Epithelial cell of prostate (primary cell): ENCODE results near the gene COLEC12.
"Not testable (repeated sequence)": the region's sequence is repeated elsewhere in the genome, so short reads cannot be mapped to it uniquely, and the experiment has no call there.

Experiments used
- DNase-seq: peaks from one replicate; pipeline ENCODE4 v3.0.0-alpha.2; 2011; ENCODE audit warnings: low read depth, low spot score
- H3K27ac ChIP-seq: fragments of 450-650 bp; 2 replicates; pipeline ENCODE4 v1.5.1; 2017; ENCODE audit warnings: mild to moderate bottlenecking

Gene COLEC12

DNA sequence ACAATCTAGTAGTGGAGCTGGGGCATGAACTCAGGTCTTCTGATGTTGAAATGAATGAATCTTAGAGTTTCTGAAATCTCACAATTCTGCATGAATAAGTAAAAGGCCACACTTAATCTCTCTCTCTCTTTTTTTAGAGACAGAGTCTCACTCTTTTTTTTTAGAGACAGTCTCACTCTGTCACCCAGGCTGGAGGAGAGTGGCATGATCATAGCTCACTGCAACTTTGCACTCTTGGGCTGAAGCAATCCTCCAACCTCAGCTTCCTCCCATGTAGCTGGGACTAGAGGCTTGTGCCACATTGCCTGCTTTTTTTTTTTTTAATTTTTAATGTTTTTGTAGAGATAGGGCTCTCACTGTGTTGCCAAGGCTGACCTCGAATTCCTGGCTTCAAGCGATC lies 163.8 kb downstream of the COLEC12 start:
- no peak overlapping the region for H3K27ac ChIP-seq
- no peak for DNase-seq

DNA sequence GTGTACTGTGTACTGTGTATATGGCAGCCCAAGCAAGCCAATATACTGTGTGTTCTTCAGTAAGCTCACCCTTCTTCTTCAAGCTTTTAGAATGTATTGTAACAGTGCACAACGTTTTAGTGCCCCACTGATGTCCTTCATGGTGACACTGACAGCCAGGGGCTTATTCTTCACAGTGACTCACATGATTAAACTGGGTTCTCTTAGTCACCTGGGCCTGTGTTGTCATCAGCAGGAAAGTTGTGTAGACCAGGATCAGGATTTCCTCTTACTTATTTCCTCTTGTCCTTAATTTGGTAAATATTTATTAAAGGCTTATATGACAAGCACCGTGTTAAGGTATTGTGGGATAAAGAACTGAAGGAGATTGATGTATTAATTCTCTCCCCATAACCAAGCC lies 164.8 kb downstream of the COLEC12 start:
- no peak for DNase-seq
- H3K27ac ChIP-seq: no peak overlapping the region

DNA sequence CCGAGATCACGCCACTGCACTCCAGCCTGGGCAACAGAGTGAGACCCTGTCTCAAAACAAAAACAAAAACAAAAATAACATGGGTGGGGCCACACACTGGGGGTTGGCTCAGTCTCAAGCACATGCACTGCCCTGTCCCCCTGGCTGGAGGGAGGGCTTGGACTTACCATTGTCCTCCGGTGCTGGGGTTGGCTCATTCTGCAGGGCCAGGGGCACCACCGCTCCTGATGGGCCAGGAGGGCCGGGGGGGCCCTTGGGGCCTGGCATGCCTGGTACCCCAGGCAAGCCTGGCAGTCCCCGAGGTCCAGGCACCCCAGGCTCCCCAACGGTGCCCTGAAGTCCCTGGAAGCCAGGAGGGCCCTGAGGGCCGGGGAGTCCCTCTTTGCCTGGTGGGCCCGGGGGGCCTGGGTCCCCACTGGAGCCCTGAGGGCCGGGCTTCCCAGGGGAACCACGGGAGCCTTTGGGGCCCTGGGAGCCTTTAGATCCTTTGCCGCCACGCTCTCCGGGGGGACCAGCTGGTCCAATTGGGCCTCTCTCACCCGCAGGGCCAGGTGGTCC lies 165.8 kb downstream of the COLEC12 start:
- DNase-seq: no peak

DNA sequence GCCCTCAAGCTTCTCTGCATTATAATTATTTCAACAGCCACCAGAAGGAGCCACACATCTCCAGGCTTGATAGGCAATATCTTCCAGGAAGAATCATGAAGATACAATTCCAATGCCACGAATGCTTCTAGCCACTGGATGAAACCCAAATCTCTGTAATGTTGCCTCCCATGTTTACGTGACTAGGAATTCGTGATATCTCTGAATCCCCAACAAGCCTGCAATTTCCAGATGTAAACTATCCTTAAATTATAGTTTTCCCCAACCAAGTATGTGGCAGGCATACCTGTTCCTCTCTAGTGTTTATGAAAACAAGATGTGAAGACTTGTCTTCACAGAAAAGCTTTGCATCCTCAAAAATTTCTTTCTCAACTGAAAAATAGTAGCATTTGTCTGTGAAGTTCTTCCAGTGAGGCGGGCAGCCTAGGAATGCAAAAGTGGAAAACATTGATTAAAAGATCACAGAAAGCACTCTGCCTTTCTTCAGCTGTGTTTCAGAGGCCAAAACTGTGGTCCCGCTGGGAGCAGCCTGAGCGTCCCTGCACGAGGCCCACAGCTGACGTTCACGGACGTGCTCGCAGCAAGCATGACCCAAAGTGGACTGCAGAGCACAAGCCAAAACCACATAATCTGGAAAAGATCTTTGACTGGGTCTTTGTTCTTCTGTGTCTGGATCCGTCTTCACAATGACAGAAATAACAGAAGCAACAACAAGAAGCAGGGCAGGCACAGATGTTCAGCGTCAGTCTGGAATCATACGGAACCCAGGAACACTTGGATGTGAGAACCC lies 167.6 kb downstream of the COLEC12 start:
- no peak overlapping the region for H3K27ac ChIP-seq
- no peak for DNase-seq

More for the DNA sequence above, 165.8 kb downstream of the COLEC12 start:
- no peak overlapping the region for H3K27ac ChIP-seq

DNA sequence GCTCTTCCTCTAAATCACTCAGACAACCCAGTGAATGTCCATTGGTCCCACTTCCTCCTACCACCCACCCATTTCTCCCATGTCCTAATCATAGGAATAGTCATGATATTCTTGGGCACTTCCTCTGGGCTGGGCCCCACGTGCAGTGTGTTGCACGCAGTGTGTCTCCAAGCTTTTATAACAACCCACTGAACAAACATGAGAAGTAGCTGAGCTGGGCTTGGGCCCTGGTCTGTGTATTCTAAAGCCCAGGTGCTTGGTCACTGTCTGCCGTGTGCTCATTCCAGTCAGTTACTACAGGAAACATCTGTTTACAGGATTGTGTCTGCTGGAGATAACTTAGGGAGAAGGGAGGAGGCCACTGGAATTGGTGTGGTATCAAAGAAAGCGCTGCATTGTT lies 168.5 kb downstream of the COLEC12 start:
- no peak for DNase-seq
- H3K27ac ChIP-seq: no peak overlapping the region

DNA sequence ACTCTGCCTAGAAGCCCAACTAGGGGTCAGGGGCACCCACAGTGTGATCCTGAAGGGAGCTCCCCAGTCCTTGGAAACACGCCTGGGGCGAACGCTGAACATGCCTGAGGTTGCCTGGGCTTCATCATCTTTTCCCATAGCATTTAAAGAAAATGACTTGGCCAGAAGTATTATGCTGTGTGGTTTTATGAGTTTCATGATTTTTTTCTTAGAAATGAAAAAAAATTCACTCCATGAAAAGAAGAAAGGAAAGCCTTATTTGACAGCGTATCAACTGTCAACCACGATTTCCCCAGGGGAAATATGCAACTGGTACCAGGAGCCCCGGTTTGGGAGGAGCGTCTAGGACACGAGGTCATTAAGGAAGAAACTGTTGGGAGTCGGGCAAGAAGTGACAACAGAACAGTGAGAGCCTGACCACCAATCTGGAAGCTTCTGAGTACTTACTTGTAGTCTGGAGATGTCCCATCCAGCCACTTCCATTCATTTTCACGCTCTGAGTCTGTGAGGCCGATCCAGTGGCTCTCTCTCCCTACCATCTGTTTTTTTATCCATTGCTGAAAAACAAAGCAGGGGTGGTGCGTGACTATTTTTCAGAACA lies 169.2 kb downstream of the COLEC12 start:
- no peak for DNase-seq
- H3K27ac ChIP-seq: no peak overlapping the region

DNA sequence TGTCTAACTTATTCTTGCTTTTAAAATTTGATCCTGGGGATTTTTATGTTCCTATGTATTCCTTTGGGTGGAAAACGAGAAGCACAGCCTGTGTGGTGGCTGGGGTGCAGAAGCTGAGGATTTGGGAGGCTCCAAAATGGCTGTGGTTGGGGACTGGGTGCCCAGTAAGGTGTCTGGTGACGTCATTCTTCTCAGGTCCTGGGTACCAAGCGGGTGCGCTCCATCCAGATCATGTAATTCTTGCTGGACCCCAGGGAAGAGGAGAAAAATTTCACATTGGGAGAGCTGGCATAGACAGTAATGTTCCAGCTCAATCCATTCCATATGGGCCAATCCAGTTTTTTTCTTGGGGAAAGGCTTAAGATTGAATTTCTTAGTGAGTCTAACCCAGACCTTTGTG lies 171.6 kb downstream of the COLEC12 start:
- H3K27ac ChIP-seq: no peak overlapping the region
- DNase-seq: no peak

DNA sequence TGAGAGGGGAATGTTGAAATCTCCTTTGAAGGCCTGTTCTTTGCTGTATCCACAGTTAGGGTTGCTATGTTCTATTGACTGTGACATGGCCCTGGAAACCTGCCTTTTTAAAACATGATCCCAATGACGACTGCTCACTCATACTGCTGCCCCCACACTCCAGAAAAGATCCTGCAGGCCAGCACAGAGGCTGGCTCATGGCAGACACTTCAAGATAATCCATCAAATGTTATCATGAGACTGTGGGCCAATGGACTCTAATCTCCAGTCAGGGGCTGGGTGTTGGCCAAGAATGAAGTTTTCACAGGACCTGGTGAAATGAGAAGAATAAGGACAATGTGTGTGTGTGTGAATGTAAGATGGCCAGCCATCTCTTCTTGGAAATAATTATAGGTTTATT lies 173.7 kb downstream of the COLEC12 start:
- DNase-seq: no peak
- H3K27ac ChIP-seq: no peak overlapping the region

DNA sequence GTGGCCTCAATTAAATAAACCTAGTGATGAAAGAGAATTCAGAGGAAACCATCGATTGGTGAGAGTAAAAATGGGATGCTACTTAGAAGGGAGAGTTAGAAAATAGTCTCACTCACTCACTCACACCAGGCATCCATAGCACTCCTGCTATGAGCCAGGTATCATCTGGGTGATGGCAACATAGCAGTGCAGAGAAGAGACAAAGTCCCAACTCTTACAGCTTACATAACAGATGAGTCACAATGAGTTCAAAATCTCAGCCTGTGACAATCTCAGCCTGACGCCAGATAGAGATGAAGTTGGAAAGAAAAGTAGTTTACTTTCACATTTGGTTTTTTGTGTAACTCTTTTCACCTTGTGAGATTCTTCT lies 177.3 kb downstream of the COLEC12 start:
- H3K27ac ChIP-seq: no peak overlapping the region
- DNase-seq: no peak

DNA sequence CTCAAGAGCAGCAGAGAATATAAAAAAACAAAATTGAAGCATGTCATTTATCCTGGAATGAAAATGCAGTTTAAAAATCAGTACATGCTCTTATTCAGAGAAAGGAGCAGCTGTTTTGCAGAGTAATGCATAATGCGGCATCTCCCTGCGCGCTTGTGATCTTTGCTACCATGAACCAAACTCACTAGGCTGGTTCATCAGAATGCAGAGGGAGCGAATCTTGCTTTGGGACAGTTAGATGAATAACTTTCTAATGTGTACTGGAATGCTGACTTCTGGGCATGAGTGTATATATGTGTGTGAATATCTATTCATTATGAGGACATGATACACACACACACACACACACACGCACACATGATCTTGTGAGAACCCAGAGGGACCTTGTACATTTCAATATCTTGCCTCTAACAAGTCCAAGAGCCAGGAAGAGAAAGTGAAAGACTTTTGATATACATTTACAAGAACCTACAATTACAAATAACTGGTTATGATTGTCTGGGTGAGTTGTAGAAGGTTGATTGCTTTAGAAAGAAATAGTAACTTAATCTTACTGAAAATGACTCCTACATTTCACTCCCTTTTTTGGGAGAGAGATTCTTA lies 178.5 kb downstream of the COLEC12 start:
- no peak for DNase-seq
- no peak overlapping the region for H3K27ac ChIP-seq

DNA sequence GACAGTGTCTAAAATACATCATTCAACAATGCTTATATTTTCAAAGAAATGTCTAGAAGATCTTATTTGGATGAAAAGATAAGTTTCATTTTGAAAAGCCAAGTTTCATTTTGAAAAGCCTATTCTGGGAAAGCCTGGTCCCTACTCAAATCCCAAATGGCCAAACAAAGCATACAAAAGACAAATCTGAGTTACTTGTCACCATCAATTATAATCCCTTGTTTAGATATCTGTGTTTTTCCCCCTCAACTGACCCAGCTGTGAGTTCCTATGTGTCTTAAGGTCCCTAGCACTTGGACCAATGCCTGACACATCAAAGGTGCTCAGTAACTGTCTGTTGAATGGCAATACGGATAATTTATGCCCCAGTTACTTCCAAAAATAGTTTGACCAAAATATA lies 180.3 kb downstream of the COLEC12 start:
- H3K27ac ChIP-seq: no peak overlapping the region
- DNase-seq: no peak

DNA sequence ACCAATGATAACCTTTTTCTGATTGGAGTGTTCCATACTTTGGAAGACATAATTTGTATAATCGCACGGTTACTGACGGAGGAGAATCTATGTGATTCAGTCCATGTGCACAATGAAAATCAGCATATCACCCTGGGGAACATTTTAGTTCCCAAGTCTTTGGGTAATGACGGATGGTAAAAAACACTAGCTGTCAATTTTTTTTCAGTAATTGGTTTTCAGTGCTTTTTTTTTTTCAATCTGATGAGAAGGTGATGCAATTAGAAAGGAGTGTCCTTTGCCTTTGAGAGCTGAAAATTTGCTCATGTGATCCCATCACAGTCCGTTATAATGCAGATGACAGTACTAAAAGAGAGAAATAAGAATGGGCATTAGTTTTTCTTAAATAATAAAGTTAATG lies 180.8 kb downstream of the COLEC12 start:
- no peak for DNase-seq
- no peak overlapping the region for H3K27ac ChIP-seq

DNA sequence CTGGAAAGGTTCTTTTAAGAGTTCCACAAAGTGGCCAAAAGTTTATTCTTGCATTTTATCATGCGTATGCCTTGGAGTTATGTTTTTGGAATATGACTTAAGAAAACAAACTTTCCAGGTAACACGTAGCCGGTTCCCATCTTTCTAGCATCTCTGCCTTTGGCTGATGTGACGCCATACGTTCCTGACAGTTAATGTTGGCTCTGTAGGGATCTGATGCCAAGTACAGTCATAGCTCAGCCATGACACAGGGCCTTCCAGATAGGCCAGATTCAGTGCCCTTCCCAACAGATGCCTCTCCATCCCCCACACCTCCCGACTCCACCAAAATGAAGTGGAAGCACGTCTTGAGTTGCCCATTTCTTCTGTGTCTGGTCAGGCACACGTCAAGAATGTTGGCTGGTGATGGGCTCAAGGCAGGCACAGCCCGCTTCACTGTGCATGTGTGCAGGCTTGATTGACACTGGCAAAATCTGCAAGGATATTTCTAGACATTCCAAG lies 181.7 kb downstream of the COLEC12 start:
- DNase-seq: no peak
- no peak overlapping the region for H3K27ac ChIP-seq

DNA sequence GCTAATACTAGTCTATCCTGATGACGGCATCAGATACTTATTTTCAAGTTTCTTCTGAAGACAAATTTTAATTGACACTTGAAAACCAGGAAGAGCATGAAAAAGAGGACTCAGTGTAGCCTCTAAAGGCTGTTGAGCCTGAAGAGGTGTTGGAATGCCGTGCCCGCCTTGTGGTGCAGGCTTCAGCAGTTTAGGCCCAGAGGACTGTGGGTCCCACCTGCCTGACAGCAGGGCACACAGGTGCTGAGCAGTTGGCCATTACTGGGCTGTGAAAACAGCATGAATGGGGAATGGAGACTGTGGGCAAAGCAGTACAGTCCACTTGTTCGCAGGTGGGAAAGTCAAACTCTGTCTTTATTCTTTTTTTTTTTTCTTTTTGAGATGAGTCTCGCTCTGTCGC lies 182.9 kb downstream of the COLEC12 start:
- DNase-seq: no peak
- no peak overlapping the region for H3K27ac ChIP-seq

DNA sequence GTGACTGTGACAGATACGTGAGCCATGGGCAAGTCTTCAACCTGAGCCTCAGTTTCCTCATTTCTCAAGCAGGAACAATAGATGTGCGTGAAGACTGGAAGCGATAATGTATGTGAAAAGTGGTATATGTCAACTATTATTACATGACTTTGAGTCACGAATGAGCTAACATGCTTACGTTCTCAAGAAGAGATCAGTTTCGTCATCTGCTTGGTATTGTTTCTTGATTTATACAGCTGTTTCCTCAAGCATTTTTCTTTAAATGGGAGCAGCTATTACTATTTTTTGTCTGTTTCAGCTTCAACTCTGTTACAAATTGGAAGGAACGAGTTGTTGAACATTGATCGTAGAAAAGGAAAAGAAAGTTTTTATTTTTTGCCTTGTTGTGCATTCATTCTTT lies 184.1 kb downstream of the COLEC12 start:
- no peak for DNase-seq
- H3K27ac ChIP-seq: no peak overlapping the region

DNA sequence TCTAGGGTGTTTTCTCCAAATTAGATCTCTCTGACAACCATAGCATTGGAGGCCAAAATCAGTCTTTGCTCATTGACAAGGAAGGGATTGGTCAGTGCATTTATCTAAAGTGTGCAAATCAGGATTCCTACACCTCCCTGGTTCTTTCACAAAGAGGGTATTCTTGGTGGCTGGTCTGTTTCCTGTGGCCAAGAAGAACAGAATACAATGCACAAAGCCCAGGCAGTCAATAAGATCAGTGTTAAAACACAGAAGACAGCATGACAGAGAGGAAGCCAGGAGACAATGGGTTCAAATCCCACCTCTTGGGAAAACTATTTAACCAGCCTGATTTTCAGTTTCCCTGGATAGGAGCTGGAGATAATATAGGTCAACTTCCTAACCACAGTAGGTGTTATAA lies 186.6 kb downstream of the COLEC12 start:
- no peak for DNase-seq
- H3K27ac ChIP-seq: no peak overlapping the region

DNA sequence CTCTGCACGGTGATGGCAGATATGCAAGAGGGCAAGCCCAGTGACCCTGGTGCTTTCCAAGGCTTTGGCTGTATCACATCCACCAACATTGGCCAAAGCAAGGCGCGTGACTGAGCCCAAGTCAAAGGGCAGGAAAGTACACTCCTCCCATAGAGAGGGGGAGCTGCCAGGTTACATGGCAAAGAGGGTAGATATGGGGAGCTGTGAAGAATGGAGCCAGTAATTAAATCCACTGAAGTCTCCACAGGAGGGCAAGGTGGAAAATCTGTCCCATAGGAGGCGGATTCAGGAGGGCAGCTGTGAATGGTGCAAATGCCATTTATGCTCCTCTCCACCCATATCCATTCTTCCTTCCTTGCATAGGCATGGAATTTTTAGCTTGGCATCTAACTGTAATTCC lies 188.1 kb downstream of the COLEC12 start:
- no peak overlapping the region for H3K27ac ChIP-seq
- no peak for DNase-seq

DNA sequence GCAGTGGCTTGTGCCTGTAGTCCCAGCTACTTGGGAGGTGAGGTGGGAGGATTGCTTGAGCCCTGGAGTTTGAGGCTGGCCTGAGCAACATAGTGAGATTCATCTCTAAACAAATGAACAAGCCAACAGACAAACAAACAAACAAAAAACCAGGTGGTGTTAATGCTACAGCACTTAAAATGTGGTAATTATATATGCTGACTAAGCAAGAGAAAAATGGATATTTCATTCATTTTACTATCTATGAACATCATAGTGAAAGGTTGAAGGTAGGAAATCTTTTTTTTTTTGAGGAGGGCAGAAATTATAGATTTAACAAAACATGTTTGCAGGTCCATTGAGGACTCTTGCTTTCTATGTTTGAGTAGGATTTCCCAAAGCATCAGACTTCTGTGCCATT lies 190.5 kb downstream of the COLEC12 start:
- DNase-seq: no peak
- no peak overlapping the region for H3K27ac ChIP-seq

DNA sequence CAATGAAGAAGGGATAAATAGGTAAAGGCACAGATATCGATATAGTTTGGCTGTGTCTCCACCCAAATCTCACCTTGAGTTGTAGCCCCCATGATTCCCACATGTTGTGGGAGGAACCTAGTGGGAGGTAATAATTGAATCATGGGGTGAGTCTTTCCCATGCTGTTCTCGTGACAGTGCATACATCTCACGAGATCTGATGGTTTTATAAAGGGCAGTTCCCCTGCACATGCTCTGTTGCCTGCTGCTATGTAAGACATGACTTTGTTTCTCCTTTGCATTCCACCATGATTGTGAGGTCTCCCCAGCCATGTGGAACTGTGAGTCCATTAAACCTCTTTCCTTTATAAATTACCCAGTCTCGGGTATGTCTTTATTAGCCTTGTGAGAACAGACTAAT lies 192.4 kb downstream of the COLEC12 start:
- H3K27ac ChIP-seq, DNase-seq: not testable (repeated sequence)

DNA sequence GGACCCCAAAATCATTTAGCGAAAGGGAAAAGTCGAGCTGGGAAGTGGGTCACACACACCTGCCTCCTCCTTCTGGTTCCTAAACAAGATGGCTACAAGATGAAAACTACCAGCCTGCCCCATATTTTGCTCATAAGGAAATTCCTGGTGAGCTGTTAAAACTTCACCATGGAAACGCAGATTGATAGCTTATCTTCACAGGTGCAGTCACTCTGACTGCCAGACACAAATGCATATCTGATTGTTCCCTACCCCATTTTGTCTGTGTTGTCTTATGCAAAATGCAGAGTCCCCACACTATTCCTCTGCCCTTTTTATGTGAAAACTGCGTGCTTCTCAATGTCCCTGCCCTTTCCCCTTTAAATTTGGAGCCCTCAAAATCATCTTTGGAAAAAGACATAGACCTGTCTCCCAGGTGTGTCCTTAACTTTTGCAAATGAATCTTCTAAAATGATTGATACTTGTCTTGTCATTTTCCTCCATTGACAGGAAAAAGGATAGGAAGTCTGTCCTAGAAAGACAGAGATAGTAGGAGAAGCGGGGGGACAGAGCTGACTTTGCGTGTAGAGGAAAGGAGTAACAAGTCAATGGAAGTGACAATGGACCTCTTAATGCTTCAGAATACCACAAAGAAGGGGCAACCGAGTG lies 193.8 kb downstream of the COLEC12 start:
- DNase-seq: no peak
- H3K27ac ChIP-seq: no peak overlapping the region

DNA sequence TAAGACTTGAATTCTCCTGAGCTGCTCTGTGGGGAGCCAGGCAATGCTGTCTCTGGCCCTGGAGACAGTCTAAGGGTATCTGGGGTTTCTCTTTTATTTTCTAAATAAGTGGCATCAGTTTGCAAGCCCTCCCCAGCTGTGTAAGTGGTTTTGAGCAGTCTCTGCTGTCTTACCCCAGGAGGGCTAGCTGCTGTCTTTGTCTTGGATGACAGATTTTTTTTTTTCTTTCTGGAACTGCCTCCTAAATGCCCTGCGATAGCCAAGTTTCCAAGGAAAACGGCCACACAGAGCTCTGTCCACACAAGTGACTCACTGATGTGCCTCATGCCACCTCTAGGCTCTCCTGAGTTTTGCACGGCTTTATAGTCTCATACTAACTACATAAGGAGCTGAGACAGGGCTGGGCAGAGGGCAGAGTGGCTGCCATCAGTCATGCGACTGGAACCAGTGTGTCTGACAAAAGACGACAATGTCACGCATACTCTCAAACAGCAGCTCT lies 195.4 kb downstream of the COLEC12 start:
- H3K27ac ChIP-seq: no peak overlapping the region
- DNase-seq: no peak
